Measurements from ENCODE around the gene NDFIP2.

The NDFIP2 gene, protein sequence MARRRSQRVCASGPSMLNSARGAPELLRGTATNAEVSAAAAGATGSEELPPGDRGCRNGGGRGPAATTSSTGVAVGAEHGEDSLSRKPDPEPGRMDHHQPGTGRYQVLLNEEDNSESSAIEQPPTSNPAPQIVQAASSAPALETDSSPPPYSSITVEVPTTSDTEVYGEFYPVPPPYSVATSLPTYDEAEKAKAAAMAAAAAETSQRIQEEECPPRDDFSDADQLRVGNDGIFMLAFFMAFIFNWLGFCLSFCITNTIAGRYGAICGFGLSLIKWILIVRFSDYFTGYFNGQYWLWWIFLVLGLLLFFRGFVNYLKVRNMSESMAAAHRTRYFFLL

DNA sequence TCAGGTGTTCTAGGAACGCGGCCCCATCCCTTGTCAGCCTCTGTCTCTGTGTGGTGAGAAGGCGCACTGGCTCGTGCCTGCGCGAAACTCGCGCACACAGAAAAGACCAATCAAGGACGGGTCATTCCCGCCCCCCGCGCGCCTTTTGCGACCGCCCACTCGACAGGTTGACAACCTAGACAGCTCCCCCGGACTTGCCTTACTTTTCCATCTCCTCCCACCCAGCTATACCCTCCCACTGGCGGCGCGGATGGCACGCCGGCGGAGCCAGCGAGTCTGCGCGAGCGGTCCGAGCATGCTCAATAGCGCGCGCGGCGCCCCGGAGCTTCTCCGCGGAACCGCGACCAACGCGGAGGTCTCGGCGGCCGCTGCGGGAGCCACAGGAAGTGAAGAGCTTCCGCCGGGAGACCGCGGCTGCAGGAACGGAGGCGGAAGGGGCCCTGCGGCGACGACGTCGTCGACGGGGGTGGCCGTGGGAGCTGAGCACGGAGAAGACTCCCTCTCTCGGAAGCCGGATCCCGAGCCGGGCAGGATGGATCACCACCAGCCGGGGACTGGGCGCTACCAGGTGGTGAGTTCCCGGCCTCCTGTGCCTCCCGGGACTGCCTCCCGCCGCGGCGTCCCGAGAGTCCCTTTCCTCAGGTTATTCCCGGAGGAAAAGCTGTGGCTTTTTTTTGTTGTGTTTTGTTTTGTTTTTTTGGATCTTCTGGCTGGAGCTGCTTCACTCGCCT, at the start of gene NDFIP2:
TSS of gene NDFIP2 (plus strand) at position 202 of the 731 bp plus-strand sequence. CDS start at position 251, 49 bp downstream.
- DNase-seq (ENCODE audit: low read depth), result peak; percentile 91

DNA sequence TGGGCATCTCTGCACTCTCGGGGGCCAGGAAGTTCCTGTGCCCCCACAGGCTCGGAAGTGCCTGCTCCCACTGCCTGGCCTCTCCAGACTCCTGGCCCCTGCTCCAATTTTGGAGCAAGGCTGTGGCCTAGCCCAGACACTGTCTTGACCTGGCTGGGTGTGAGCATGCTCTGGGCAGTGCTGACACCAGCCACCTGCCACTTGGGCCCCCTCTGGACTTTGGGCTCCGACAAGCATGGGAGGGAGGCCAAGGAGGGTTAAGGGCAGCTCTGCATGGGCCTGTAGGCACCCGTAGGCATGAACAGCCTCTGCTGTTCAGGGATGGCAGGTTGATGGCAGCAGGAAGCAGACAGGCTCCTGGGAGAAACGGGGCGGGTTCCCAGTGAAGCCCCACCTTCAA, 48.9 kb upstream of the NDFIP2 start:
- DNase-seq (ENCODE audit: low read depth), result no peak

DNA sequence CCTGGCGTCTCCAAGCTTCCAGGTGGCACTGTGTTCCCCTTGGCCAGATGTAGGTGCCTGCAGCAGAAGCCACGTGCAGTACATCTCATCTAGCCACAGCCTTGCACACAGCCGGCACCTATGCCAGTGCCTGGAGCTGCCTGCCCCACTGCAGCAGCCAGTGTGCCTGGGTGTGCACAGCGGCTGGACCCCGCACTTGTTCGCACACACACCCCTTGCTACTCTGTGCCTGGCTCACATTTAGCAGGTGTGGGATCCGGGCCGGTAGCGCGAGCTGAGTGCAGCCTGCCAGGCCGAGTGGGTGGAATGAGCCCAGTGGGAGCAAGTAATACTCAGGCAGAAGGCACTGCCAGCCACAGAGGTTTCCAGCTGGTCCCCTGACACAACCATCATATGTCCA, 48.0 kb upstream of the NDFIP2 start:
- no peak for DNase-seq (ENCODE audit: low read depth)

DNA sequence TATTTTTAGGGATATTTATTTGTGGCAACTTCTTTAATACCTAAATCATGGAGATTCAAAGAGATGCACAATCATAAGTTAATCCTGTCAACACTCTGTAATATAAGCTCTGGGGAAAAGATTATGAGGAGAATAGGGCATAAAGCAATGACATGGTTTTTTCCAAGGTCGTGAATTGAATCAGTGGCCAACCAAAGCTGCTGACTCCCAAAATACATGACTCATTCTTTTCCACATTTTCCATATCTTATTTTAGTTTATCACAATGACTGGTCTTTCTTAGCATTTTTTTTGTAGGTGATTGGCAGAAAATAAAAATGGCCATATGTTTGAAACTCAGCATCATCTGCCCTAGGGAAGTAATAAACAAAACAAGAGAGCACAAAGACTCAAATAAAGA, 46.4 kb upstream of the NDFIP2 start:
- no peak for DNase-seq (ENCODE audit: low read depth)

DNA sequence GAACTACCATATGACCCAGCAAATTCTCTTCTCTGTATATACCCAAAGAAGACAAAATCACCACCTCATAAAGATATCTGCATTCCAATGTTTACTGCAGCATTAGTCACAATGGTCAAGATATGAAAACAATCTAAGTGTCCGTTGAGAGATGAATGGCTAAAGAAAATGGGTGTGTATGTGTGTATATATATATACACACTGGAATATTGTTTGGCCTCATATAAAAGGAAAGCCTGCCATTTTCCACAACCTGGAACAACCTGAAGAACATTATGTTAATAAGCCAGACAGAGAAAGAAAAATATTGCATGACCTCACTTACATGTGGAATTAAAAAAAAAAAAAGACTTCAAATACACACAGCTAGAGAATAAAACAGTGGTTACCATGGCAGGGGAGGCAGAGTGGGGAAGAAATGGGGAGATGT, 45.4 kb upstream of the NDFIP2 start:
- no peak for DNase-seq (ENCODE audit: low read depth)

DNA sequence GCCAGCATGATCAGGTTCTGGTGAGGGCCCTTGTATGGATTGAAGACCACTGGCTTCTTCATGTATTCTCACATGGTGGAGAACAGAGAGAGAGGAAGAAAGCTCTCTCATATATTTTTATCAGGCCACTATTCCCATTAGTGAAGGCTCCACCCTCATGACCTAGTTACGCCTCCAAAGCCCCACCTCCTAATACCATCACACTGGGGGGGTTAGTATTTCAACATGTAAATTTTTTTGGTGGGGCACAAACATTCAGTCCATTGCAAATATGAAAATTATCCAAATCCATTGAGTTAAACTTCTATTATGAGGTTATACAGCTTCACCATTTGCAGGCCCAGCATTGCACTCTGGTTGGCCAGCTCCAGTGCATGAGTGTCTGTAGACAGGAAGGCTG, 41.7 kb upstream of the NDFIP2 start:
- no peak for DNase-seq (ENCODE audit: low read depth)

DNA sequence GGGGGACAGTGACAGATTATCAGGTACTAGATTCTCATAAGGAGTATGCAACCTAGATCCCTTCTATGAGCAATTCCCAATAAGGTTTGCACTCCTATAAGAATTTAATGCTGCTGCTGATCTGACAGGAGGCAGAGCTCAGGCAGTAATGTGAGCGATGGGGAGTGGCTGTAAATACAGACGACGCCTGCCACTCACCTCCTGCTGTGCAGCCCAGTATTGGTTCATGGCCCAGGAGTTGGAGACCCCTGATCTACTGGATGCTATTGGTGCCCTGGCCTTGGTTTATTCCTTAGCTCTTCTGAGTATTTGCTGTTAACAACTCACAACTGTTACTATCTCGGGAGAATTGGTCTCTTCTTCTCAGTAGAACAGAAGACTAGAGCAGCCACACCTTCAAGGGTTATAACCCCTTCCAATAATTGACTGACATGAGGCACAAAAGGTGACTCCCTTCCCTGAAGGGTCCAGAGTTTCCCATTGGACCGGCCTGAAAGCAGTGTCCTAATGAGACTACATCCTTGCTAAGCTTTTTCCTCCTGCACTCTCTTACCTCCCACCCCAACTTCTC, 39.9 kb upstream of the NDFIP2 start:
- DNase-seq (ENCODE audit: low read depth), result no peak

DNA sequence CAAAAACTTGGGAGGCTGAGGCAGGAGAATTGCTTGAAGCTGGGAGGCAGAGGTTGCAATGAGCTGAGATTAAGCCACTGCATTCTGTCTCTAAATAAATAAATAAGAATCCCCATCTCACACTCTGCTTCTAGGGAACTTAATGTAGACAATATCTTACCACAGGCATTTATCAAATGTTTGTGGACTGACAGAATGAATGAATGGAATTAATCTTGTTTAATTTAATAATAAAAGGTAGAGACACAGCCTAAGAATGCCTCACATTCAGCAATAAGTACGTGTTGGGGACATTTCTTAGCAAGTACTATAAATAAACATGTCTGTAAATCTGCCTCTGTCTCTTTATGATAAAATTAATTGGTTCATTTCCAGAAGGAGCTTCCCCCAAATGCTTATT, 38.7 kb upstream of the NDFIP2 start:
- DNase-seq (ENCODE audit: low read depth), result no peak

DNA sequence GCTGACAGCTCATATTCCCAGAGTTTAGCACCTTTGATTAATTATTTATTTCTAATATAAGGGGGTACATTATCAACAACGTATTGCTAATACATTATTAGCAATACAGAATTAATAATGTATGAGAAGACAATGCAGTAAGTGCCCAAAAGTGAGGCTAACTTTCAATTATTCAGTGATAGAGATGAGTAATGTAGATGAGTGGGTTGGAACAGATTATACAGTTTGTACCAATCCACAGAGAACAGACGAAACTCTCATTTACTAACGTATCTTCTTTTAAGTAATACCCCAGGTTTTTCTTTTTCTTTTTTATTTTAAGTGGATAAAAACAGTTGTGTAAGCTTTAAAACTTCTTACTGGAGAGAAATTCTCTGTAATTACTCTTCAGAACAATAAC, 38.2 kb upstream of the NDFIP2 start:
- DNase-seq (ENCODE audit: low read depth), result no peak

DNA sequence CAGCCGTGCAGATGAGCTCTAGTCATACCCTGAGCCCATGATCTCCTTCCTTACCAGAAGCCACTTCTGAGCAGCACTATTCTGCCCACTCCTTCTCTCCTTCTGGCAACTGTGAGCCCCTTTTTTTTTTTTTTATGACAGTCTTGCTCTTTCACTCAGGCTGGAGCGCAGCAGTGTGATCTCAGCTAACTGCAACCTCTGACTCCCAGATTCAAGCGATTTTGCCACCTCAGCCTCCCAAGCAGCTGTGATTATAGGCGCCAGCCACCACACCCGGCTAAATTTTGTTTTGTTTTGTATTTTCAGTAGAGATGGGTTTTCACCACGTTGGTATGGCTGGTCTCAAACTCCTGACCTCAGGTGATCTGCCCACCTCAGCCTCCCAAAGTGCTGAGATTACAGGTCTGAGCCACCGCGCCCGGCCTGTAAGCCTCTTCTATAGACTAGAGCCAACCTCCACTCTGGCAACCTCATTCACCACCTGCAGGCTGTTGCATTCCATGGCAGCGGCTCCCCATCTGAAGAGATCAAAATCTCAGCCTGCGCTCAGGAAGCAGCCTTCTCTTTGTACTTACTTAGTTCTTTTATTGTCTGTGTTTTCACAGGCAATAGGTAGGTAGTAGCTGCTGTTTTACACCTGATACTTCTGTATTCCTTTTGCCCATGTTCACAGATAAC, 34.8 kb upstream of the NDFIP2 start:
- DNase-seq (ENCODE audit: low read depth), result peak; percentile 19

DNA sequence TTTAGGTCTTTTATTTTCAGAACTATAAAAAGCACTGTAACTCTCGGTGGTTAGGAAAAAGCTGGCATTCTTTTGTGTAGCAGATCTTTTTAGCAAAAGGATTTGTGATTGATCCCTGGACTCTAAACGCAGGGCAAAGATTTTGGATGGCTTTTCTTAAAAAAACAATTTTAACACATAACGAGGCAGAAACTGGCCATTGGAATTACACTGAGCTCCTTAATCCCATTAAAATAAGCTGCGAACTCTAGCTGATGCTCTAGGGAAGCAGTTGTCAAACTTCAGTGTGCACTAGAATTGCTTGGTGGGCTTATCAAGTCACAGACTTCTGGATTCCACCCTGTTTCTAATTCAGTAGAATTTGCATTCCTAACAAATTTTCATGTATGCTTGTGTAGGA, 33.8 kb upstream of the NDFIP2 start:
- DNase-seq (ENCODE audit: low read depth), result no peak

DNA sequence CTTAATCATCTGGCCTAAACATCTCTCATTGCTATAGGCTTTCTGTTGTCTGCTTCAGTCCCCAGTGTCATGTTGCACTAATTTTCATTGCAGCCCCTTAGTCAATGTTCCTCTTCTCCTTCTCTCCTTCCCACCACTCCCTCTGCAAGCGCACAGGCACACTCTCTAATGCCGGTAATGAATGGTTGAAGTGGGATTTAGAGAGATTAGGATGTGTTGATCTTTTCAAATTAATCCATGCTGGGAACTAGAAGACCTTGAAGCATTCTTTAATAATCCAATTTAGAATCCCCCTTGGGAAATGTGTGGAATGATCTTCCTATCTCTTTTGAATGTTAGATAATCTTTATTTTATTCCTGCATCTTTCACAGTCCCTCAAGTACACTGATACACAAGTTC, 33.2 kb upstream of the NDFIP2 start:
- no peak for DNase-seq (ENCODE audit: low read depth)

DNA sequence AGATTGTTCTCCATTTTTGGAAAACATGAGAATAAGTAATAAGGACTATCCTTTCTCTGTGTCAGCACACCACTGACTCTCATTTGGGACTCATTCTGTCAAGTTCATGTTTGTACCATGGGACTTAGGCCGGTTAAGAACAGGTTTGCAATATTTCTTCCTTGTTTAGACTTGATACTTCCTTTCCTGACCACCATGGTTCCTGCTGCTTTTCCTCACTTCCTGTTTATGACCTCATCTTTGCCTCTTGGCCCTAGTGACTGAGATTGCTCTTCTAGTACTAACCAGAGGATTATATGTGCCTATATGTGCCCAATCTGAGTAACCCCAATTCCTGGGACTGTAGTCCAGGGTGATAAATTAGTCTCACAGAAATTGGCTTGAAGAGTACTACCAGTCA, 32.5 kb upstream of the NDFIP2 start:
- no peak for DNase-seq (ENCODE audit: low read depth)

DNA sequence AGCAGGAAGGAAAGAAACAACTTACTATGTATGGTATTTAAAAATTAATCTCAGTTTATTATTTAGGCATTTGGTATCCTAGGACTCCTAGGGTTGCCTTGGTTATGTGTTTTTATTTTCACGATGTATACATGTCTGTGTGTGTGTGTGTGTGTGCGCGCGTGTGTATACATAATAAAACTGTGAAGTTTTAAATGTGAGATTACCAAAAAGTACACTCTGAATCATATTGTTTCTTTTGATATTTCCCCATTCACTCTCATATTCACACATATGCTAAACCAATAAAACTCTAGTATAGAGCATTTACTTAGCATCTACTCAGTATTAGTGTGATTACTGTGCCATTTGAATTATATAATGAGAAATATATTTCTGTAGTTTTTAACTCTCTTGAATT, 30.8 kb upstream of the NDFIP2 start:
- DNase-seq (ENCODE audit: low read depth), result peak; percentile 18

DNA sequence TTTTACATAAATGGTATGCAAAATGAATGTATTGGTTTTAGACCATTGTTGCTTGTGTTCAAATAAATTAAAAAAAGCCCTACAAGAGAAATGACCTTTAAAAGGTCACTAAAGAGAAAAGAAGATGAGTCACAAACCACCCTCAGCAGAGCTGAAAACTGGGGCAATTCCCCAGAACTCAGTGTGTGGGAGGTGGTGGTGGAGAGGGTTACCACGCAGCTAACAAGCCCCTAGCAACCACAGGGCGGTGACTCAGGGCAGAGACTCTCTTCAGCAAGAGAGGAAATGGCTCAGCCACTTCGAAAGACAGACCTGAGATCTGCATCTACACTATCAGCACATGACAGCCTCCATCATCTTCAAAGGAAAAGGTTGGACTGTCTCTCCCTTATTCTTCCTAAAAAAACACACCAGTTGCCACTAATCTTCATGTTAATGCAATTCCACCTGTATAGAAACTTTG, 29.4 kb upstream of the NDFIP2 start:
- DNase-seq (ENCODE audit: low read depth), result peak; percentile 89

DNA sequence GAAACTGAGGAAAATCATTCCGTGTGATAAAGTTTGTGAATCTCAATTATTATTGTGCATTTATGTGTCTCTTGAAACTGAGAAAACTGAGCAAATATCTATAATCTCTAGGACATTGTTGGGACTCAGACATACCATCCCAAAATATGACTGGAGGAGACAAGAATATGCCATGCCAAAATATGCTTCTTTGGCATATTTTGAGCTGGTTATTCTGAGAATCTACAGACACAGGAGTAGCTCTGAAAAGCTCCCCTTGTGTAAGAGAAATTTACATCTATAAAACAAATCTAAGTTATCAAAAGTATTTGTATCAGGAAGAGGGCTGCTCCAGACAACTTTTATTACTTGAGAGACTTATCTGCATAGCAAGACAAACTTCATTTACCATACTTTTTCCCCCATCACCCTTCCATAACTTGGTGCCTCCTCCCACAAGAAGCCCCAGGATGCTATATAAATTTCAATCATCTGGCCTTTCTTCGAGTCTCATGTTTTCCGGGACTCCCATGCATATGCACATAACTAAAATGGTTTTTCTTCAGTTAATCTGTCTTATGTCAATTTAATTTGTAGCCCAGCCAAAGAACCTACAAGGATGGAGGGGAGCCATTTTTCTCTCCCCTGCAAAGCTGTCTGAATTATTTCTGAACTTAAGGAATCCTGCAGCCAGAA, 28.6 kb upstream of the NDFIP2 start:
- no peak for DNase-seq (ENCODE audit: low read depth)

DNA sequence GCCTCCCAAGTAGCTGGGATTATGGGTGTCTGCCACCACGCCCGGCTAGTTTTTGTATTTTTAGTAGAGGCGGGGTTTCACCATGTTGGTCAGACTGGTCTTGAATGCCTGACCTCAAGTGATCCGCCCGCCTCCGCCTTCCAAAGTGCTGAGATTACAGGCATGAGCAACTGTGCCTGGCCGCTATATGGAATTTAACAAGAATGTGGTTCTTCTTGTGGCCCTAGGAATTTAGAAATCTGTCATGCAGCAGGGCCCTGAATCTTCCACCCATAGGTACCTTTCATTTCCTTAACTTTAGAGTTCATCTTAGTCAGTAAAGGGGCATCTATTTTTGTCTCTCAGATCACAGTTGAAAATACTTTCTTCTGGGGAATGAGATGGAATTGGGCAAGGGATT, 25.6 kb upstream of the NDFIP2 start:
- no peak for DNase-seq (ENCODE audit: low read depth)

DNA sequence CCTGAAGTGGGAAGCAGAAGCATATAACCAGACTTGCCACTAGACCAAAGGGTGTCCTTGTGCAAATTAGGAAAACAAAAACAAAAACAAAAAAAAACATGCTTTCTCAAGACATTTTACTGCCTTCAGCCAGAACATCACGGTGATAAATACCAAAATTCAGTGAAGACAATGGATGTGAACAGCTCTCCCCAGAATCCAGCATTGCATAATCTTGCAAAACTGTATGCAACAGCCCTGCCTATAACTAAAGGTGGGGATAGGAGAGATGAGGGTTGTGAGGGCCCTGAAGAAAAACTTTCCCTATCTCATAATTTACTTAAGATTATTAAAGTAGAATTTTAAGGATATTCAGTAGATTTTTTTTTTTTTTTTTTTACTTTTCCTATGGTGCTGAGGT, 24.9 kb upstream of the NDFIP2 start:
- no peak for DNase-seq (ENCODE audit: low read depth)

DNA sequence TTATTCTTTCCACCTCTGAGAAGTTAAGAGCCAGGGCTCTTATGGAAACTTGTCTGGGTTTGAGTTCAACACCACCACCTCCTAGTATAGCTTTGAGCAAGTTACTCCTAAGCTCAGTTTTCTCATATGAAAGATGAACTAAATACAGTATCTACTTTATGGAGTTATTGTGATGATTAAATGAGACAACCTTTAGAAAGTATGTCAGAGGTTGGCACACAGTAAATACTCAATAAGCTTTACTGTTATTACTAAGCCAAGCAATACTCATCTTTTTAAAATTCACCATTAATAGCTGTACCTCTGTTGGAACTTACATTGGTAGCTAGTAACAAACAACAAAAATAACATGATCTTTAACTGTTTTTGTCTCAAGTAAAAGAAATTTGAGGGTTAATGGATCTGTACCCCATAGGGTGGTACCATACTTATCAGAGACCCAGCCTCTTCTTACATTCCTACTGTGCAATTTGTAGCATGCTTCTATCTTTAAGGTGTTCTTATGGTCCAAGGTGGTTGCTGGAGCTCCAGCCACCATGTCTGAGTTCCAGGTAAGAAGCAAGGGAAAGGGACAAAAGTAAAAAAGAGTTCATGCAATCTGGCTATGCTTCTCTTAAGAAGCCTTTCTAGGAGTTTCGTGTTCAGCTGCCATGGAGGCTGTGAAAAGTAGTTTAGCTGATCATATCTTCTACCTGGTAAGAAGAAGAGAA, 24.1 kb upstream of the NDFIP2 start:
- no peak for DNase-seq (ENCODE audit: low read depth)

DNA sequence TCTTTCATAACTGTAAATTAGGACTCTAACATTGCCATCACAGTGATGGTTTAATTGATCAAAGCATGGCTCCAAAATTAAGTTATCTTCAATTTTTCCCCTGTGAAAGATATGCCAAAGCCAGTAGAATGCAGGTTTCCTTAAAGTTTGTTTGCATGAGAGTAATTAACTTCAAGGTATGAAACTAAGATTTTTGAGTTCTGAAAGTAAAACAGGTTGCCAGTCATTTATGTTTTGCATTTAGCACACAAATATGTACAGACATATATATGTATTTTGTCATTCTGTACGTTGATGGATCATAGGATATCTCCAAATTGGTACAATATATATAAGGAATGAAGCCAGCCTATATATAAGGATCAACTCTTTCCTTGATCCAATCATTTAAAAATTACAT, 23.6 kb upstream of the NDFIP2 start:
- DNase-seq (ENCODE audit: low read depth), result no peak

DNA sequence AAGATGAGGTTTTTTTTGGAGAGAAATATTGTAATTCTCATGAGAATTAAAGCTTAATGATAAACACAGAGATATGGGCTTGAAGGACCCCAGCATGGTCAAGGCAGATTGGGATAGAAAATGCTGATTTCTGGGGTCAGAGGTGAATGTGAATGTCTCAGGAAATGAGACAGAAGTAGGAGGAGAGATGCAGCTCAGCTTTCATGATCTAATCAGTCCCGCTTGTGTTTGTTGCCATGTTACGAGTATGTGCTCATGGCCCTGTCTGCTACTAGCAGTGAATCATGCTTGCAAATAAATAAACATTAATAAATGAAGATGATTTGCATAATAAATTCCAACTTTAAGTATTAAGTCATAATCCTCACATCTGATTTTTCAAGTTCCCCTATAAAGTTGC, 23.0 kb upstream of the NDFIP2 start:
- DNase-seq (ENCODE audit: low read depth), result no peak
